NCI-H2081 treated with DMSO at 0.1 percent for 48 hours (cell line): Measurements from ENCODE around the gene BCAS1.
"Not testable (repeated sequence)": the region's sequence is repeated elsewhere in the genome, so short reads cannot be mapped to it uniquely, and the experiment has no call there.

ENCODE experiments used
- DNase-seq: peaks from one replicate; lab custom pipeline; 2025; lab: John Stamatoyannopoulos, UW

The BCAS1 gene

DNA sequence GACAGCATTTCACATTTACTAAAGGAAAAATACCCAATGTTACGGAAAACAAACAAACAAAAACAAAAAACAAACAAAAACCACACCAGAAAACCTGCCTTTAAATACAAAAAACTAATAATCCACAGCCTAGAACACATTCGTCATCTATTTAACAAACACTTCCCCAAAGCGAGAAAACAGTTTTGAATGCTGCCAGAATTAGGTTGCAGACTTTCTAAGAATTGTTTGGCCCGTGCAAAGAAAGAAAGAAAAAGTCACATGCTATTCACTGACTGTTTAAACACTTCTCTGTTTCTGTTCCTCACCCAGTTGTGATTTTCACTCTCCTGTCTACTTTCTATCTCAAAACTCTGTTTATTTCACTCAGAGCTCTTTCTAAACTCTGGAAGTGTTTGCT is 52.5 kb downstream of the BCAS1 start:
- DNase-seq = no peak

DNA sequence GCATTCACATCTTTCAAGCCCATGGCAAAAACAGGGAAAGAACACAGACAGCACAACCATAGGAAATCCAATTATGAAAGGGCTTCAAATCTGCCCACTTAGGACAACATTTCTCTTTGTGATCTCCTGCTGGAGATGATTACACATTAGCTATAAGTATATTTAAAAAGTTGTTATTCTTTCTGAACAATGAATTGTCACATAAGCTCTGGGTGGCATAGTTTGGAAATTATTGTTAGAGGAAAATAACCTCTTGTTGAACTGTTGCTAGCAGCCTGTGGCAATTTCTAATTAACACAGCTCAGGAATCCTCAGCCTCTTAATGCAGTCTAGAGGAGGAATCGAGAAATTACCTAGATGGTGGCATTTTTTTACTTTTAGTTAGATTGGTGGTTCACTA is 54.9 kb downstream of the BCAS1 start:
- DNase-seq = no peak

- no peak for DNase-seq
Observed at GRCh38 chr20:54014293-54014926, 56.0 kb downstream of the BCAS1 start.

DNA sequence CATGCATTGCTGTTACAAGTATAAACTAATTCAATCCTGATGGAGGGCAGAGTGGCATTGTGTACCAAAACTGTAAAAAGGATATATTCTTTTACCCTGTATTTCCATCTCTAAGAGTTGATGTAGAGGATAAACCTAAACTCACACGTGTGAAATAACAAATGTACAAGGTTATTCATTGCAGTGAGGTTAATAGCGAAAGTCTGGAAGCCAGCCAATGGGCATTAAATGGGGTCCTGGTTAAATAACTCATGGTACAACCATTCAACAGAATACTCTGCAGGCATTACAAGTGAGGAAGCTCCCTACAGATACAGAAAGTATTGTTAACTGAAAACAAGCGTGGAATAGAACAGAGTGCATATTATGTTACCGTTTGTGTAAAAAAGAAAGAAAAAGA is 56.9 kb downstream of the BCAS1 start:
- no peak for DNase-seq

DNA sequence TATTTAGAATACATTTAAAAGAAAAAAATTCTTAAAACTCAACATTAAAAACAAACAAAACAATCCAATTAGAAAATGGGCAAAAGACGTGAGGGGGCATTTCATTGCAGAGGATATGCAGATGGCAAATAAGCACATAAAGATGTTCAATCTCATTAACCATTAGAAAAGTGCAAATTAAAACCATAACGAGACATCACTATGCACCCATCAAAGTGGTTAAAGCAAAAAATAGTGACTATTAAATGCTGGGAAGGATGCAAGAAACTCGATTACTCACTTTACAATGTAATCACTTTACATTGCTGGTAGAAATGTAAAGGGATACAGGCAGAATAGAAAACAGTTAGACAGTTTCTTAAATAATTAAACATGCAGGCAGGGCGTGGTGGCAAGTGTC is 59.0 kb downstream of the BCAS1 start:
- no peak for DNase-seq

GRCh38 chr20:54006216-54006615 is 64.2 kb downstream of the BCAS1 start:
- DNase-seq = not testable (repeated sequence)

GRCh38 chr20:54005524-54005923 is 64.9 kb downstream of the BCAS1 start:
- no peak for DNase-seq

DNA sequence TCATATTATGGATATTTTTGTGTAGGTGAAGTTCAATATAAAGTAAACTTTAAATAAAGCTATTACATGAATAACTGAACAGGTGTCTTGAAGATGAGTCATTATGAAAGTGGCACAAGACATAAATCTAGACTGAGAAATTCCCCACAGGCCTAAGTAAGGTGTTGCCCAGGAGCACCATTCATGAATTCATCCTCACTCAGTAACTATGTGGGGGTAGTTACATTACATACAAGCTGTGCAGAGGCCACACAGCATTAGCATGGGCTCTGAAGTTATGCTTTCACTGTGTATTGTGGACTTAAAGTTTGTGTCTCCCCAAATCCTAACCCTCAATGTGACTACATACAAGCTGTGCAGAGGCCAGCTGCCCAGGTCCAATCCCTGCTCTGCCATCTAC is 65.9 kb downstream of the BCAS1 start:
- no peak for DNase-seq

- DNase-seq = no peak
Observed at GRCh38 chr20:54002741-54003140, 67.7 kb downstream of the BCAS1 start.

- DNase-seq = no peak
Observed at GRCh38 chr20:54002056-54002575, 68.3 kb downstream of the BCAS1 start.

DNA sequence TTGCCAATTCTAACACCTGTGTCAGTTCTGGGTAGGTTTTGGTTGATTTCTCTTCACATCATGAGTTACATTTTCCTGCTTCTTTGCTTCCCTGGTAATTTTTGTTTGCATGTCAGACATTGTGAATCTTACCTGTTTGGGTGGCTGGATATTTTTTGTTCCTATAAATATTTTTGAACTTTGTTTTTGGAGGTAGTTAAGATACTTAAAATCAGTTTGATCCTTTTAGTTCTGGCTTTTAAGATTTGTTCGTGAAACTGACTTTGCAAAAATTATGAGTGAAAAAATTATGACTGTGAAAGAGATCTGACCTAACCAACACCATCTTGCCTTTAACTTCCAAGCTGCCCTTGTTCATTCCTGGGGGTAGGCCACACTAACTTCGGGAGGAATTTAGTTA is 69.5 kb downstream of the BCAS1 start:
- no peak for DNase-seq

DNA sequence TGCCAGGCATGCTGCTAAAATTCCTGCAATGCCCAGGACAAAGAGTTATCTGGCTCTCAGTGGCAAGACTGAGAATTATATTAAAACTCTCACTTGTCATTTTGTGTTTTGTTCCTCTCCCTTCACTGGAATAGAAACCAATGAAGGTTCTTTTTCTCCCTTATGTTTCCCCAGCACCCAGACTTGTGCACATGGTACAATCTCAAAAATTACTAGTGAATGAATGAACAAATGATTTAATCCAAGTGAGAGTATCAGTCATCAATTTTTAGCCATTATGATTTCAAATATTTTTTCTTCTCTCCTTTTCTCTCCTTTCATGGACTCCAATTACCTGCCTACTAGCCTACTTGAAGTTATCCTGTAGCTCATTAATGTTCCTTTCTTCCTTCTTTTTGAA is 70.1 kb downstream of the BCAS1 start:
- no peak for DNase-seq

GRCh38 chr20:53999077-53999476 is 71.3 kb downstream of the BCAS1 start:
- DNase-seq = no peak

GRCh38 chr20:53996584-53997486 is 73.6 kb downstream of the BCAS1 start:
- no peak for DNase-seq

- no peak for DNase-seq
Observed at GRCh38 chr20:53995949-53996348, 74.4 kb downstream of the BCAS1 start.

DNA sequence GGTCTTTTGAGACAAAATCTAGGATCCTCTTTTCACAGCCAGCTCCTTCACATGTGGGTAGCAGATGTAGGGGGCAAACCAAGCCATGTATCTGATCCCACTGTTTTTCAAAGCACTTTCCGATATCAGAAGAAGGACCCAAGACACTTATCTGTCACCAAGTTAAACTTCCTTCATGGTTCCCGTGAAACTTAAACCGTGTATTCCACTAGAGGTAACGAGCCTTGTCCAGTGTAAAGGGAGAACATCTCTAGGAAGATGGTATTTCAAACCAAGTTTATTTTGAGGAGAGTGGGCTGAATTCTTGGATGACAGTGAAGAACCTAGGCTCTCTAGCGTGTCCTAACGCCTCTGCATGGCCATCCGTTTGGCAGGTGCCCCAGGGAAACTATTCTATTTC is 76.3 kb downstream of the BCAS1 start:
- DNase-seq = no peak

DNA sequence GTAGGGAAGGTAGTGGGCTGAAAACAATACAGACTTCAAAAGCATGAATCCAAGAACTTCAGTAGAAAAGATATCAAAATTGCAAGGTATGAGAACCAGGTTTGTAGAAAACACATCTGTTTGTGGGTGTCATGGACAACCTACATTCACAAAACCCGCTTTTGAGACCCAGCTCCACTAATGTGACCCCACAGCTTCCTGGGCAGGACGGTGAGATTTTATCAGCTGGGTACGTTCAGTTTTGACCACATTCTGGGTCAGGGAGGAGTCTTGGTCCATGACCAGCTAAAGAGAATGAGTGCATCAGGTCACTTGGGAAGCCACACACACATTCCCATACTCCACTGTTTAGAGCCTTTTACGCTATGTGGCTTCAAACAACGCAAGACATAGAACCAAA is 77.1 kb downstream of the BCAS1 start:
- no peak for DNase-seq

DNA sequence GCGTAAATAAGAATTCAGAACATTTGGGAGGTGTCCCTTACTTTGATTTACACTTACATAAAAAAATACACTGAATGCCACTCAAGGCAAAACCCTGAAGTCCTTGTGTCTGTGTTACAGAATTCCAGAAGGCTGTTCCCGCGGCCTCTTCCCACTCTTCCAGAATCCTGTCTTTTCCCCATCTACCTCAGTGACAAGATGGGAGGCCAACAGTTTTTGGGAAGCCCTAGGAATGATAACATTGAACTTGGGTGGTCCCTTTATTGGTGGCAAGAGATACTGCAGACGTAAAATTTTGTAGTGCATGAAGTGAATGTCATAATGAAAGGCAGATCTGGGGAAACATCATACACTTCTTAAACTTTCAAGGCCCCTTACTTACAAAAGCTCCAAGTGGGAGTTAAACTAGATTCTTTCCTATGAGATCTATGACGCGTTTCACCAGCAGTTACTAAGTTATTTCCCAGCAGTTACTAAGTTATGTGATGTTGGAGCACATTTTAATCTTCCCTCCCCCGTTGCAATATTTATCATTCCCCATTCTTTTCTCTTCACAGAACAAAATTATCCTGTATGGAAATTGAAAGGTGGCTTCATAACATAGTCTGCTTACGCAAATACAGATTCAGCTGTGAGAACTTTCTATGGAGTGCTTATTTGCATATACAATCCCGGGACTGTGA is 79.5 kb downstream of the BCAS1 start:
- DNase-seq = no peak

DNA sequence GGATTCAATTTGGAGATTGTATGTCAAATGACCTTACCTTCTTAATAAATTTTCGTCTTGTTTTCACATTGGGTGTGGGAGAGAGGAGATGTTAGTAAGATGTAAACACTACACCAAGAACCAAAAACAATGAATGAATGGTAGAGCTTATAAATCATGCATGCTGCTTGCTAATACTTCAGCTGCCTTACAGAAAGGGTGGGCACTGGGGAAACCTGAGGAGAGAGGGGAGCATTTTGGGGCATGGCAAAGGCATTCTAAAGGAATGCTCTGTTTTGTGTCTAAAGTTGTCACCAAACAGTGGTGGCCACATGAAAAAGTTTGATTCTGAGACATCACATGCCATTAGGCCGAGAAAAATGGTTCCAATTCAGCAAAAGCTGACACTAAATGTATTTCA is 80.4 kb downstream of the BCAS1 start:
- no peak for DNase-seq

- no peak for DNase-seq
Observed at GRCh38 chr20:53989401-53989800, 81.0 kb downstream of the BCAS1 start.

GRCh38 chr20:53986037-53986650 is 84.2 kb downstream of the BCAS1 start:
- no peak for DNase-seq

DNA sequence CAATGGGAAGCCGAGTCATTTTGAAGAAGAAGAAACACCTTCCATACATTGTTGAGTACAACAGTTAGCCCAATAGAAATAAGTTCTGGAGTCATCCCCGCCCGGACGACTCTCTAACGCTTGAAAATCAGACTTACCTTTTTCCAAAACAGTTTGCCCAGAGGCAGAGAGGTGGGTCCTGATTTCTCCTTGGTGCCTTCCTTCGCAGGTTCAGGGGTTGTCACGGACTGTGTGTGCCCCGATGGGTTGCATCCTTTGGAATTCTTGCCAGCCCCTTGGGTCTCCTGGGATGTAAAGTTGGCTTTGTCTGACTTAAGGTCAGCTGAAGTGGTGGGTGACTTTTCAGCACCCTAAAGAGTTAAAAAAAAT is 85.3 kb downstream of the BCAS1 start:
- no peak for DNase-seq
